IMR-90 (cell line): ENCODE data around the gene IL4R. TPM values are rescaled to one million over a fixed set of nuclear protein-coding genes. Genes with fewer than 3 reads are reported as not detected.

Experiments
- ATAC-seq: fragments of 200-7000 bp; cut with Tn5 transposase; 2 replicates; pipeline ENCODE4 v1.9.1; 2020; ENCODE audit warnings: low read depth, mild to moderate bottlenecking, moderate library complexity
- BruUV-seq: library from RNA; stranded (reverse); fragments of 400-500 nt; replicated peaks from 2 replicates; lab custom pipeline; 2021; lab: Mats Ljungman, UMichigan
- CTCF ChIA-PET: fragments of 300-600 bp; formaldehyde crosslinking; extraction: SDS; loops from one replicate; lab custom pipeline; 2021; ENCODE audit warnings: antibody characterized with exemption; lab: Yijun Ruan, JAX
- POLR2A ChIA-PET: fragments of 300-600 bp; sonication (Branson Sonifier 250); formaldehyde crosslinking; loops from one replicate; lab custom pipeline; 2022; ENCODE audit warnings: antibody characterized with exemption; ENCODE audit not compliant: unreplicated experiment; lab: Charles Lee
- DNase-seq: peaks from one replicate; pipeline ENCODE4 v3.0.0; 2013
- H2AFZ ChIP-seq: replicated peaks from 2 replicates; pipeline ENCODE3; 2013; ENCODE audit warnings: low read length, mild to moderate bottlenecking; ENCODE audit not compliant: poor library complexity
- H2AK5ac ChIP-seq: 2 replicates; pipeline ENCODE4 v1.6.1; 2013; ENCODE audit warnings: low read depth, low read length, inconsistent platforms
- H2AK9ac ChIP-seq: replicated peaks from 2 replicates; pipeline ENCODE3; 2013; ENCODE audit warnings: mild to moderate bottlenecking, low read depth, low read length, moderate library complexity; ENCODE audit not compliant: poor library complexity
- H2BK120ac ChIP-seq: 2 replicates; pipeline ENCODE4 v1.6.1; 2013; ENCODE audit warnings: low read depth, low read length, inconsistent platforms
- H2BK15ac ChIP-seq: 3 replicates; pipeline ENCODE4 v1.6.1; 2013; ENCODE audit warnings: low read depth, low read length, inconsistent platforms
- H2BK20ac ChIP-seq: 2 replicates; pipeline ENCODE4 v1.6.1; 2013; ENCODE audit warnings: low read depth, mild to moderate bottlenecking, inconsistent platforms, low read length, moderate library complexity
- H2BK5ac ChIP-seq: 2 replicates; pipeline ENCODE4 v1.6.1; 2013; ENCODE audit warnings: mild to moderate bottlenecking, low read depth, low read length, inconsistent platforms; ENCODE audit not compliant: poor library complexity, severe bottlenecking
- H3K14ac ChIP-seq: replicated peaks from 2 replicates; pipeline ENCODE4 v1.6.1; 2013; ENCODE audit warnings: low read depth, low read length, inconsistent platforms
- H3K18ac ChIP-seq: 2 replicates; pipeline ENCODE4 v1.6.1; 2013; ENCODE audit warnings: low read depth, low read length, control low read depth
- H3K23ac ChIP-seq: 2 replicates; pipeline ENCODE4 v1.6.1; 2013; ENCODE audit warnings: low read depth, low read length, inconsistent platforms
- H3K27ac ChIP-seq: 2 replicates; pipeline ENCODE4 v1.5.1; 2013; ENCODE audit warnings: mild to moderate bottlenecking, control low read depth, low read length; ENCODE audit not compliant: insufficient read depth
- H3K27me3 ChIP-seq: 2 replicates; pipeline ENCODE4 v1.6.1; 2013; ENCODE audit warnings: low read length; ENCODE audit not compliant: control insufficient read depth, insufficient read depth
- H3K36me3 ChIP-seq: 2 replicates; pipeline ENCODE4 v1.6.1; 2013; ENCODE audit warnings: low read length, mixed read lengths; ENCODE audit not compliant: control insufficient read depth, insufficient read depth
- H3K4ac ChIP-seq: 2 replicates; pipeline ENCODE4 v1.6.1; 2013; ENCODE audit warnings: low read depth, low read length, inconsistent platforms
- H3K4me1 ChIP-seq: 2 replicates; pipeline ENCODE4 v1.6.1; 2013; ENCODE audit warnings: low read length, mixed read lengths; ENCODE audit not compliant: control insufficient read depth, insufficient read depth
- H3K4me2 ChIP-seq: 2 replicates; pipeline ENCODE4 v1.6.1; 2013; ENCODE audit warnings: low read depth, mild to moderate bottlenecking, control low read depth, low read length, moderate library complexity
- H3K4me3 ChIP-seq: 2 replicates; pipeline ENCODE4 v1.5.1; 2013; ENCODE audit warnings: low read depth, mild to moderate bottlenecking, control low read depth, low read length, moderate library complexity; ENCODE audit not compliant: insufficient read depth
- H3K56ac ChIP-seq: 2 replicates; pipeline ENCODE4 v1.6.1; 2013; ENCODE audit warnings: low read length, inconsistent platforms; ENCODE audit not compliant: insufficient read depth; ENCODE audit errors: extremely low read depth
- H3K79me1 ChIP-seq, 2 experiments: 2 replicates each; pipeline ENCODE4 v1.6.1; 2013; ENCODE audit warnings: low read length in 2 of 2, inconsistent platforms in 1 of 2, low read depth in 1 of 2
- H3K9ac ChIP-seq: 2 replicates; pipeline ENCODE4 v1.6.1; 2013; ENCODE audit warnings: low read depth, low read length, control low read depth
- H3K9me1 ChIP-seq: 2 replicates; pipeline ENCODE4 v1.6.1; 2013; ENCODE audit warnings: low read length, inconsistent platforms; ENCODE audit not compliant: insufficient read depth
- H3K9me3 ChIP-seq: 2 replicates; pipeline ENCODE4 v1.6.1; 2013; ENCODE audit warnings: low read length; ENCODE audit not compliant: control insufficient read depth, insufficient read depth
- H4K20me1 ChIP-seq: 2 replicates; pipeline ENCODE4 v1.6.1; 2013; ENCODE audit warnings: low read length, inconsistent platforms; ENCODE audit not compliant: insufficient read depth
- H4K5ac ChIP-seq: 2 replicates; pipeline ENCODE4 v1.6.1; 2013; ENCODE audit warnings: mild to moderate bottlenecking, low read depth, low read length, control low read depth
- H4K8ac ChIP-seq, 2 experiments: 2 replicates each; pipeline ENCODE4 v1.6.1; 2013; ENCODE audit warnings: low read depth in 2 of 2, low read length in 2 of 2, control low read depth in 1 of 2, inconsistent platforms in 1 of 2
- H4K91ac ChIP-seq: 2 replicates; pipeline ENCODE4 v1.6.1; 2013; ENCODE audit warnings: low read depth, low read length, inconsistent platforms; ENCODE audit not compliant: insufficient read depth
- CEBPB ChIP-seq: IDR thresholded peaks from 2 replicates; pipeline ENCODE4 v1.6.1; 2012; ENCODE audit warnings: low read depth, low read length, improper control_type of control experiment
- POLR2A ChIP-seq: IDR thresholded peaks from 2 replicates; pipeline ENCODE4 v1.6.1; 2012; ENCODE audit warnings: mild to moderate bottlenecking, low read depth, low read length
- RCOR1 ChIP-seq: IDR thresholded peaks from 2 replicates; pipeline ENCODE4 v1.6.1; 2012; ENCODE audit warnings: mild to moderate bottlenecking, low read length, improper control_type of control experiment; ENCODE audit not compliant: insufficient replicate concordance
- WGBS, 2 experiments: methylation state at CpG; one replicate each; pipeline versions ENCODE4 v1.1.5 to v1.1.7; 2013; ENCODE audit warnings: missing lambda C conversion rate in 2 of 2; ENCODE audit not compliant: insufficient read length in 1 of 2; ENCODE audit errors: extremely low coverage in 2 of 2; 5-methylcytosine and 5-hydroxymethylcytosine counted together
- dilution Hi-C: fragments of 300-500 bp; cut with HindIII; formaldehyde crosslinking; loops from one replicate; pipeline ENCODE4 v1.14.3; 2018; ENCODE audit warnings: low sequenced_read_pairs; ENCODE audit not compliant: unreplicated experiment
- in situ Hi-C: fragments of 300-500 bp; cut with MboI; formaldehyde crosslinking; loops from 3 replicates; pipeline ENCODE4 v1.14.3; 2019; ENCODE audit warnings: low sequenced_read_pairs, inconsistent platforms, mixed read lengths
- intact Hi-C: fragments of 100-400 bp; cut with micrococcal nuclease; formaldehyde crosslinking; loops from 2 replicates; pipeline ENCODE4 v1.10.0; 2022
- polyA plus RNA-seq, 3 experiments: library from polyadenylated mRNA; depleted of rRNA; stranded (reverse); fragments of >200 nt; gene quantifications; 2 replicates each; pipeline ENCODE4 v1.2.3, GENCODE V29; 2012; ENCODE audit warnings: low replicate concordance in 1 of 3
- total RNA-seq: library from RNA; depleted of rRNA; stranded (reverse); fragments of >200 nt; gene quantifications from 2 replicates; pipeline ENCODE4 v1.2.3, GENCODE V29; 2012

IL4R gene
- total and polyA plus RNA-seq, 2 of the 4 experiments (the other 2 are of a cell fraction), result 6.3 to 18.7 TPM

- dilution Hi-C loops, result no loop called here
- TSS peak; percentile 7 for BruUV-seq
- Histone ChIP-seq H3K14ac (peak overlapping the region; percentile 89), H2AFZ (no peak overlapping the region), H3K56ac (peak overlapping the region; percentile 14; the same call in 1 of the 2 replicates), H3K79me1 (peaks cover 7 to 72% of the 10 kb centered on the region in 2 experiments; a peak in 3 of 4 replicates), H2AK9ac (peak overlapping the region; percentile 6), H2BK120ac (peak overlapping the region; percentile 92), H3K18ac (peak overlapping the region; percentile 65; the same call in 1 of the 2 replicates), H3K4me3 (peak overlapping the region; percentile 74; the same call in 1 of the 2 replicates), H4K20me1 (peaks cover 36% of the 10 kb centered on the region), H2BK5ac (peak overlapping the region; percentile 94), H3K9ac (peak overlapping the region; percentile 89), H3K4me2 (peak overlapping the region; percentile 71), H3K36me3 (peaks cover 25% of the 10 kb centered on the region), H3K23ac (peak overlapping the region; percentile 32; the same call in 1 of the 2 replicates), H3K27ac (peak overlapping the region; percentile 80), H2BK20ac (peak overlapping the region; percentile 67; the same call in 1 of the 2 replicates), H3K4me1 (peaks cover 34% of the 10 kb centered on the region), H3K9me3 (no peaks in the 10 kb centered on the region), H4K5ac (peak overlapping the region; percentile 78), H2AK5ac (peak overlapping the region; percentile 98), H3K4ac (peak overlapping the region; percentile 96), H3K27me3 (no peaks in the 10 kb centered on the region), H4K8ac (peak overlapping the region; percentile 58 to 82; a peak in 3 of 4 replicates), H3K9me1 (peaks cover 19% of the 10 kb centered on the region), H4K91ac (peak overlapping the region; percentile 85), H2BK15ac (peak overlapping the region; percentile 90; the same call in 2 of the 3 replicates)
- TF ChIP-seq POLR2A, result 0 out of 2 replicates have a peak, but pooled peaks have one; percentile 26
- no peak for TF ChIP-seq RCOR1
- no peak for TF ChIP-seq CEBPB
- DNase-seq (no peak), ATAC-seq (no peak)
- no CpG with 5 or more reads among the region's 8 CpGs for WGBS, 2 experiments
- POLR2A ChIA-PET, result interaction anchor here (1.4 kb wide), 1 partner anchor 74 kb away, joined by 4 read pairs; no protein-coding TSS in a partner anchor
- in situ Hi-C loops, result loop anchor here (5.0 kb wide), 1 partner anchor 74 kb away; no protein-coding TSS in a partner anchor
- CTCF ChIA-PET, result interaction anchor here (0.6 to 1.9 kb wide), 3 partner anchors 16 to 106 kb away, joined by 3 to 6 read pairs (median 6); no protein-coding TSS in a partner anchor
- intact Hi-C loops, result no loop called here
Measured at GRCh38 chr16:27316038-27316680, 2.4 kb downstream of the IL4R start.
